ENCODE results near the gene NFKBIE. TPM values are rescaled to one million over a fixed set of nuclear protein-coding genes. Genes with fewer than 3 reads are reported as not detected.
A peak's percentile ranks its signal among the peaks of the same experiment; 100 is the strongest.

NFKBIE gene
- total RNA-seq, 2 experiments from 2014 or later = 17.2 to 19.9 TPM

DNA sequence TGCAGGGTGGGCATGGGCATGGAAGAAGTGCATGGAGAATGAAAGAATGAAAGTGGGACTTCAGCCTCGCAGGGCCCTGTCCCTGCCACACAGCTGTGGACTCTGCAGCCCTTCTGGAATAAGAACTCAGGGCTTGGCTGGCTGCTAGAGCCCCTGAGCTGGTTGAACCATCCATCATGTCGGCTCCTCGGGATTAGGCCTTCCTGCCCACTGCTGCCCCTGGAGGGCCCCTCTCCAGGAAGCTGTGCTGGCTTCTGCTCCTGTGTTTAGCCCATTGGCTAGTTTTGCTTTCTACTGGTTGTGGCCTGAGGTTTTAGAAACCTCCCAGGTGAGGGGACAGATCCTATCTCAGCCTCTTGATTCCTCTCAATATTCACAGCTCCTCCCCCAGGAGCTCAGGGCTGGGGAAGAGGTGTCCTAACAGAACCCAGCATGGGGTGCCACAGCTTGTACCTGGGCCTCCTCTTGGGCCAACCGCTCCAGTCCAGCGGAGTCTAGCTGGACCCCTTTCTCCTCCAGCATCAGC is 39.9 kb upstream of the NFKBIE start:
- Mint-ChIP-seq H3K27ac (no peak overlapping the region), H3K9me3 (ENCODE audit: low read depth) (no peaks in the 10 kb centered on the region), H3K36me3 (ENCODE audit: low read depth) (peaks cover 49% of the 10 kb centered on the region), H3K4me1 (no peaks in the 10 kb centered on the region), H3K27me3 (no peaks in the 10 kb centered on the region), H3K4me3 (no peak overlapping the region)
- CTCF ChIA-PET = interaction anchor here (0.6 to 4.6 kb wide), 18 partner anchors 9 to 405 kb away, joined by 3 to 55 read pairs (median 3); partner anchors contain the start of genes AARS2, NFKBIE and TMEM151B
- DNase-seq = no peak
- intact Hi-C loops (cut with DNase I, micrococcal nuclease) = loop anchor here in 1 of 2 experiments (2.0 kb wide), 1 partner anchor 36 kb away; no protein-coding TSS in a partner anchor
- no peak for ATAC-seq
- POLR2A ChIA-PET = interaction anchor here (0.6 to 1.5 kb wide), 3 partner anchors 9 to 296 kb away, joined by 3 to 4 read pairs (median 3); no protein-coding TSS in a partner anchor

- peak; percentile 60 for DNase-seq
- H3K4me1 Mint-ChIP-seq = no peaks in the 10 kb centered on the region
- CTCF ChIA-PET = interaction anchor here (0.6 to 4.6 kb wide), 16 partner anchors 9 to 404 kb away, joined by 3 to 55 read pairs (median 3); partner anchors contain the start of genes AARS2, NFKBIE and TMEM151B
- H3K4me3 Mint-ChIP-seq = no peak overlapping the region
- H3K27me3 Mint-ChIP-seq = no peaks in the 10 kb centered on the region
- H3K9me3 Mint-ChIP-seq (ENCODE audit: low read depth) = no peaks in the 10 kb centered on the region
- POLR2A ChIA-PET = interaction anchor here (0.9 to 1.5 kb wide), 2 partner anchors 8 to 38 kb away, joined by 3 to 4 read pairs; no protein-coding TSS in a partner anchor
- peak; percentile 71 for ATAC-seq
- intact Hi-C loops (cut with DNase I, micrococcal nuclease) = loop anchor here (1.0 to 2.0 kb wide), 2 partner anchors 36 kb away; no protein-coding TSS in a partner anchor
- H3K36me3 Mint-ChIP-seq (ENCODE audit: low read depth) = peaks cover 46% of the 10 kb centered on the region
- no peak overlapping the region for H3K27ac Mint-ChIP-seq
Observed at GRCh38 chr6:44304282-44305199, 39.2 kb upstream of the NFKBIE start.

DNA sequence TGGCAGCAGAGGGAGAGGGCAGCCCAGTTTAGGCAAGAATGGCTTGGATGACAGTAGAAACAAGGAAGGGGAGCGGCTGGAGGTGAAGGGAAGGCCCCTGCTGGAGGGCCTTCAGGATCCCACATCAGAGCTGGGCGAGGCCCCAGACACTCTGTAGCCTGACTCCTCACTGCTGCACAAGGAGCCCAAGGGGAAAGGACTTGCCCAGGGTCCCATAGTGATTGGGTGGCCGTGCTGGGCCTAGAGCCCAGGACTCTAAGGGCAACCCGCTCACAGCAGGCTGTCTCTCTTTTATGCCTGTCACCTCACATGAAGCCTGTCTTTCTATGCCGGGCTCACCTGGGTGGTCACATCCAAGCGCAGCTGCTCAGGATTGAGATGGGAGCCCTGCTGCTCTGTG is 38.5 kb upstream of the NFKBIE start:
- peaks cover 48% of the 10 kb centered on the region for H3K36me3 Mint-ChIP-seq (ENCODE audit: low read depth)
- H3K4me1 Mint-ChIP-seq = no peaks in the 10 kb centered on the region
- no peak overlapping the region for H3K27ac Mint-ChIP-seq
- no peaks in the 10 kb centered on the region for H3K27me3 Mint-ChIP-seq
- POLR2A ChIA-PET = no interaction called here
- CTCF ChIA-PET = interaction anchor here (3.4 to 4.6 kb wide), 2 partner anchors 10 to 35 kb away, joined by 25 to 55 read pairs; partner anchors contain the start of genes AARS2 and TMEM151B
- no peaks in the 10 kb centered on the region for H3K9me3 Mint-ChIP-seq (ENCODE audit: low read depth)
- H3K4me3 Mint-ChIP-seq = no peak overlapping the region
- ATAC-seq (no peak), DNase-seq (no peak)
- intact Hi-C loops (cut with DNase I, micrococcal nuclease) = loop anchor here (1.0 to 2.0 kb wide), 2 partner anchors 35 to 36 kb away; no protein-coding TSS in a partner anchor

DNA sequence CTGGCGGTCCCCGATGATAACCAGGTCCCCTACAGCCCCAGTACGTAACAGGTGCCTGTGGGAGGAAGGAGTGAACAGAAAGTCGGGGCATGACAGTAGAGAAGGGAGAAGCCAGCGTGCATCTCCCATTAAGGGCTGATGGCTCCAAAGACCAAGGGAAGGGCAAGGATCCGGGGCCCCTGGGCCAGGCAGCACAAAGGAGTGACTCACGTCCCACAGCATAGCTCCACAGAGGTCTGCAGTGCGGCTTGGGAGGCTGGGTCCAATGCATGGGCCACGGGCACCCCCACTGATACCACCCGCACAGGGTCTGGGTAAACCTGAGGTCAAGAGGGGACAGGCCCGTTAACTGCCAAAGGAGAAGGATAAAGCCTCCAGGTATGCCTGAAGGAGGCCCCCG is 37.5 kb upstream of the NFKBIE start:
- Mint-ChIP-seq H3K27ac (no peak overlapping the region), H3K27me3 (peaks cover 4% of the 10 kb centered on the region), H3K36me3 (ENCODE audit: low read depth) (peaks cover 48% of the 10 kb centered on the region), H3K9me3 (ENCODE audit: low read depth) (no peaks in the 10 kb centered on the region), H3K4me1 (no peaks in the 10 kb centered on the region), H3K4me3 (no peak overlapping the region)
- POLR2A ChIA-PET = no interaction called here
- no peak for DNase-seq
- CTCF ChIA-PET = interaction anchor here (0.6 to 4.6 kb wide), 4 partner anchors 11 to 36 kb away, joined by 3 to 55 read pairs (median 14); partner anchors contain the start of genes AARS2 and TMEM151B
- ATAC-seq = no peak
- intact Hi-C loops (cut with DNase I, micrococcal nuclease) = no loop called here

DNA sequence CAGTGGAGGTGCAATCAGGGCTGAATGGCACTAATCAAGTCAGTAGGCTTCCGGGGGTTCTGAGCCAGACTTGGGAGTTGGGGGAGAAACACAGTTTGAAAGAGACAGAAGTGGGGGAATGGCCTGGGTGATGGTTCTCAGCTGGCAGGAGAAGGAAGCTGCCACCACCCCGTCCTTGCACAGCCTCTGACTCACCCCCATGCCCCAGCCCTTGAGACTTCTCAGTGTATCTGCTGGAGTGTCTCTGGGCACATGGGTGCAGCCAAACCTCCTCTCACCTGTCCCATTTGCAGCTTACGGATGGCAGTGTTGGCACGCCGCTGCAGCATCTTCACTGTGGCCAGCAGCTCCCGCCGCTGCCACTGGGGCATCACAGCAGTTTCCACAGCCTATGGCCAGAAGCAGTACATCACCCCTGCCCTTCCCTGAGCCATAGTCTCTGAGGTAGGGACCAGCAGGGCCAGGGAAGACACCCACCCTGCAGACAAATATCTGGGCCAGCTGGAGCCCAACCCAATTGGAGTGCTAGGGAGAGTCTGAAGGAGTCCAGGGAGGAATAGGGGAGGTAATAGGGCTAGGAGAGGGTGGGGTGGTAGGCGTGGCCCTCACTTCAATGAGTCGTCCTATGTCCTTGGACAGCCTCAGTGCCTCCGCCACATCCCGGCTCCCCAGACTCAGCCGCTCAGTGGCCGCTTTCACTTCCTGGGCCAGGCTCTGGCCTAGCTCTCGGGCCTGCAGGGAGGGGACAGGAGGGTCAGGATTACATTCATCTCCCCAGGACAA is 36.6 kb upstream of the NFKBIE start:
- Mint-ChIP-seq H3K36me3 (ENCODE audit: low read depth) (peaks cover 43% of the 10 kb centered on the region), H3K4me1 (peaks cover 2% of the 10 kb centered on the region), H3K9me3 (ENCODE audit: low read depth) (no peaks in the 10 kb centered on the region), H3K4me3 (no peak overlapping the region), H3K27me3 (peaks cover 6% of the 10 kb centered on the region), H3K27ac (no peak overlapping the region)
- ChIA-PET POLR2A (no interaction called here), CTCF (interaction anchor here (0.7 to 4.6 kb wide), 4 partner anchors 11 to 756 kb away, joined by 3 to 55 read pairs (median 4); partner anchors contain the start of genes AARS2 and TMEM151B)
- no peak for ATAC-seq
- DNase-seq = no peak
- intact Hi-C loops (cut with DNase I, micrococcal nuclease) = no loop called here

DNA sequence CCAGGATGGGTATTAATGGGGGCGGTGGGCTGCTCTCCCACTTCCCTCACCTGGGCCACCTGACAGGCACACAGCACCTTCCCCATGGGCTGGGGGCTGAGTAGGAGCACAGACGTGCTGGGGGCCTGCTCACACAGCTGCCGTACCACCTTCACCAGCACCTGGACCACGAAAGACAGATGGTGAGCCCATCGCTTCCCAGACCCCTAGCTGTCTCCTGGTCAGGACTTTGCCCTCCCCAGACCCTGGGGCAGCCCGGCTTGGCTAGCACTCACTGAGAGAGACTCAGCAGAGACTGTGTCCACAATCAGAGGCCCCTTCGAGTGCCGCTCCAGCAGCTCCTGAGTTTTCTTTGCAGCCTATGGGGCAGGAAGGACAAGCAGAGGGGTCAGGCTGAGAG is 35.8 kb upstream of the NFKBIE start:
- Mint-ChIP-seq H3K27ac (no peak overlapping the region), H3K27me3 (peaks cover 13% of the 10 kb centered on the region), H3K4me1 (peaks cover 6% of the 10 kb centered on the region), H3K36me3 (ENCODE audit: low read depth) (peaks cover 40% of the 10 kb centered on the region), H3K4me3 (no peak overlapping the region), H3K9me3 (ENCODE audit: low read depth) (no peaks in the 10 kb centered on the region)
- ChIA-PET CTCF (interaction anchor here (0.7 to 1.9 kb wide), 3 partner anchors 12 to 755 kb away, joined by 3 to 5 read pairs (median 3); partner anchors contain the start of gene AARS2), POLR2A (no interaction called here)
- DNase-seq = no peak
- intact Hi-C loops (cut with DNase I, micrococcal nuclease) = no loop called here
- no peak for ATAC-seq

- CTCF ChIA-PET = interaction anchor here (1.9 kb wide), 1 partner anchor 12 kb away, joined by 5 read pairs; the partner anchor contains the start of gene AARS2
- peaks cover 36% of the 10 kb centered on the region for H3K36me3 Mint-ChIP-seq (ENCODE audit: low read depth)
- H3K9me3 Mint-ChIP-seq (ENCODE audit: low read depth) = no peaks in the 10 kb centered on the region
- intact Hi-C loops (cut with DNase I, micrococcal nuclease) = no loop called here
- no peak overlapping the region for H3K4me3 Mint-ChIP-seq
- H3K27ac Mint-ChIP-seq = no peak overlapping the region
- peaks cover 6% of the 10 kb centered on the region for H3K4me1 Mint-ChIP-seq
- POLR2A ChIA-PET = no interaction called here
- no peak for ATAC-seq
- no peak for DNase-seq
- peaks cover 17% of the 10 kb centered on the region for H3K27me3 Mint-ChIP-seq
Observed at GRCh38 chr6:44300292-44300823, 35.0 kb upstream of the NFKBIE start.

GRCh38 chr6:44298864-44299263 is 33.5 kb upstream of the NFKBIE start:
- ChIA-PET CTCF (interaction anchor here (0.7 to 2.3 kb wide), 6 partner anchors 14 to 39 kb away, joined by 3 to 10 read pairs (median 4); partner anchors contain the start of gene AARS2), POLR2A (interaction anchor here (0.8 kb wide), 1 partner anchor 85 kb away, joined by 6 read pairs; no protein-coding TSS in a partner anchor)
- Mint-ChIP-seq H3K27ac (no peak overlapping the region), H3K27me3 (peaks cover 25% of the 10 kb centered on the region), H3K9me3 (ENCODE audit: low read depth) (no peaks in the 10 kb centered on the region), H3K4me1 (peaks cover 6% of the 10 kb centered on the region), H3K4me3 (no peak overlapping the region), H3K36me3 (ENCODE audit: low read depth) (peaks cover 26% of the 10 kb centered on the region)
- intact Hi-C loops (cut with DNase I, micrococcal nuclease) = no loop called here
- no peak for DNase-seq
- ATAC-seq = no peak

- peak overlapping the region; percentile 33 for H3K4me3 Mint-ChIP-seq
- ChIA-PET POLR2A (interaction anchor here (0.8 kb wide), 1 partner anchor 85 kb away, joined by 6 read pairs; no protein-coding TSS in a partner anchor), CTCF (interaction anchor here (0.7 to 3.1 kb wide), 7 partner anchors 15 to 40 kb away, joined by 3 to 11 read pairs (median 4); partner anchors contain the start of gene AARS2)
- H3K27me3 Mint-ChIP-seq = peaks cover 29% of the 10 kb centered on the region
- peaks cover 21% of the 10 kb centered on the region for H3K36me3 Mint-ChIP-seq (ENCODE audit: low read depth)
- ATAC-seq = no peak
- no peak overlapping the region for H3K27ac Mint-ChIP-seq
- peaks cover 6% of the 10 kb centered on the region for H3K4me1 Mint-ChIP-seq
- intact Hi-C loops (cut with DNase I, micrococcal nuclease) = no loop called here
- no peaks in the 10 kb centered on the region for H3K9me3 Mint-ChIP-seq (ENCODE audit: low read depth)
- DNase-seq = no peak
Observed at GRCh38 chr6:44298055-44298803, 32.9 kb upstream of the NFKBIE start.

All from activated CD4-positive, alpha-beta T cell treated with anti-CD3 and anti-CD28 coated beads for 36 hours (primary cell).